ENCODE results near the gene ELOVL6. TPM values are rescaled to one million over a fixed set of nuclear protein-coding genes. Genes with fewer than 3 reads are reported as not detected.

The ELOVL6 gene
- total RNA-seq, 1 experiment from 2014 or later = 38.7 TPM

DNA sequence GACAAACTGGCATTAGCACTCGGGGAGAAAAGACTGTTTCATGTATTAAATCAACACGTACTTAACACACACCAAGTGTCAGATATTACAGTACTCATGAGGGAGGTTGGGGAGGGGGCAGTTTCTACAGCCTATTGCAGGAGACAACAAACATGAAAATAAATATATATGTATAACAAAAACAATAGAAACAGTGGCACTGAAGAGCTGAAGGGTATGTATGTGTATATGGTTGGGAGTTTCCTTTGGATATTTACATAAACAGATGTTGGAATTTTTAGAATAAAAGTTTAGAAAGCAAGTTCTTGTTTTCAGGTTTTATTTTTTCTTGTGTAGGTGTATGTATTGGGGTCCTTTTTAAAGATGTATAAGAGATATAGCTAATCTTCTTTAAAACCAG lies 133.5 kb downstream of the ELOVL6 start:
- no peaks in the 10 kb centered on the region for H3K9me3 ChIP-seq (ENCODE audit: control insufficient read depth in 1 of 2, insufficient read depth in 1 of 2, low read depth in 1 of 2, low read length in 2 of 2)
- H3K4me2 ChIP-seq (ENCODE audit: low read length) = no peak overlapping the region
- ATAC-seq (no peak), DNase-seq (ENCODE audit: low read depth, low spot score) (no peak)
- no peaks in the 10 kb centered on the region for H3K9me2 ChIP-seq (ENCODE audit: insufficient read depth)
- no peaks in the 10 kb centered on the region for H4K20me1 ChIP-seq (ENCODE audit: insufficient read depth)
- intact Hi-C loops (cut with micrococcal nuclease) = no loop called here
- H3K4me3 ChIP-seq (replicated peaks in 1 of 2; ENCODE audit: low read depth in 1 of 2, low read length in 2 of 2) = no peak overlapping the region
- no peaks in the 10 kb centered on the region for H3K27me3 ChIP-seq (ENCODE audit: insufficient read depth, low read length)
- H3K9ac ChIP-seq (ENCODE audit: low read length) = no peak overlapping the region
- TF ChIP-seq FOSL1 (IDR thresholded peaks at IDR 0.05; ENCODE audit: low read depth) = no peak
- no peak for TF ChIP-seq ZNF274 (IDR thresholded peaks at IDR 0.05; ENCODE audit: low read depth, low read length)
- TF ChIP-seq RAD21 (IDR thresholded peaks at IDR 0.05; ENCODE audit: low read depth) = no peak
- TF ChIP-seq CBX3 (IDR thresholded peaks at IDR 0.05; ENCODE audit: low read depth) = no peak
- no peak for TF ChIP-seq ATF3 (IDR thresholded peaks at IDR 0.05)
- no peak for TF ChIP-seq SP1 (IDR thresholded peaks at IDR 0.05; ENCODE audit: low read depth)
- TF ChIP-seq, protein P1, sequence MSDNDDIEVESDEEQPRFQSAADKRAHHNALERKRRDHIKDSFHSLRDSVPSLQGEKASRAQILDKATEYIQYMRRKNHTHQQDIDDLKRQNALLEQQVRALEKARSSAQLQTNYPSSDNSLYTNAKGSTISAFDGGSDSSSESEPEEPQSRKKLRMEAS (IDR thresholded peaks at IDR 0.05) = no peak
- no peak for TF ChIP-seq POLR2A (IDR thresholded peaks at IDR 0.05; ENCODE audit: borderline replicate concordance, extremely low read depth, insufficient read depth, insufficient read length)
- no peak for TF ChIP-seq SRF (IDR thresholded peaks at IDR 0.05; ENCODE audit: low read depth)
- no peak for TF ChIP-seq CEBPB (IDR thresholded peaks at IDR 0.05; ENCODE audit: low read depth)
- TF ChIP-seq EZH2phosphoT487 (IDR thresholded peaks at IDR 0.05; ENCODE audit: borderline replicate concordance) = no peak
- no peak for TF ChIP-seq YY1 (IDR thresholded peaks at IDR 0.05; ENCODE audit: extremely low read depth, insufficient replicate concordance, low read depth, low read length)
- TF ChIP-seq ELF1 (IDR thresholded peaks at IDR 0.05; ENCODE audit: borderline replicate concordance, low read depth) = no peak
- no peak for TF ChIP-seq TCF7L2 (IDR thresholded peaks at IDR 0.05; ENCODE audit: borderline replicate concordance, extremely low read depth, insufficient read depth, insufficient read length)
- no peak for TF ChIP-seq EGR1 (IDR thresholded peaks at IDR 0.05; ENCODE audit: low read depth)
- TF ChIP-seq ZFX (IDR thresholded peaks at IDR 0.05) = no peak
- TF ChIP-seq POLR2AphosphoS5 (IDR thresholded peaks at IDR 0.05; ENCODE audit: low read depth, low read length) = no peak
- no peak for TF ChIP-seq EZH2 (IDR thresholded peaks at IDR 0.05)
- no peak for TF ChIP-seq JUND (IDR thresholded peaks at IDR 0.05)
- CTCF ChIA-PET = no interaction called here
- POLR2A ChIA-PET = no interaction called here
- no peak overlapping the region for H2AFZ ChIP-seq (ENCODE audit: low read depth, low read length, poor library complexity, severe bottlenecking)
- no peaks in the 10 kb centered on the region for H3K36me3 ChIP-seq (ENCODE audit: control insufficient read depth in 1 of 2, insufficient read depth in 2 of 2, low read length in 2 of 2)
- RAD21 ChIA-PET (ENCODE audit: low non-redundant PET in 1 of 2, low total read pairs in 2 of 2, uncharacterized antibody in 2 of 2, unreplicated experiment in 2 of 2) = no interaction called here
- H3K4me1 ChIP-seq (ENCODE audit: control insufficient read depth in 1 of 2, insufficient read depth in 2 of 2, low read length in 2 of 2) = peaks cover 0 to 7% of the 10 kb centered on the region in 2 experiments; a peak in 3 of 4 replicates
- H3K27ac ChIP-seq (ENCODE audit: low read depth, low read length) = no peak overlapping the region
- no peaks in the 10 kb centered on the region for H3K79me2 ChIP-seq (ENCODE audit: insufficient read depth, low read length)
- BruUV-seq (replicated peaks) = no TSS peak
